Measurements from ENCODE around the gene SMOC2. TPM values are rescaled to one million over a fixed set of nuclear protein-coding genes. Genes with fewer than 3 reads are reported as not detected.

Gene SMOC2
- total RNA-seq, 1 donor from 2014 or later = 33.5 TPM

DNA sequence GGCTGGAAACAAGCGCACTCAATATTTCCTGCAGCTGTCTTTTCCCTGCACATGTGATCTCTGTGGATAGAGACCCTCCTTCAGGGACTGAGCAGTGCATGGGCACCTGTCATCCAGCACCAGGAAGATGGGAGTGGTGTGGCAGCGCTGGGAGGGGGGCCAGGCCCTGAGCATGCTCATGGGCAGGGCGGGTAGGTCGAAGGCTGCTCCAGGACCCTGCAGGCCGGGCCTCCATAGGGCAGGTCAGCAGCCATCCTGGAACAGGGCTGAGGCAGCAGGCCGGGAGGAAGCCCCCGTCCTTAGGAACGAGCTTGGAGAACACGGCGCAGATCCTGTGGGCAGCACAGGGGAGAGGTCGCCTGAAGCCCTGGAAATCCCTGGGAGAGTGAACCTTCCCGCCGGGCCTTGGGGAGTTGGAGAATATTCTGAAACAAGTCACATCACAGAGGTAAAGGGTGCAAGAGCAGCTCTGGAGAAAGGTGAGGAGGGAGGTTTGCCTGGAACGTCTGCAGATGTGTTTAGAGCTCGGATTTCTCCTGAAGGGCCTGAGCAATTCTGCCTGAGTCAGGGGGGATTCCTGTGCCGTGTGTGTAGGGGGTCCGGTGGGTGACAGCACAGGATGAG, 133.2 kb downstream of the SMOC2 start:
- no peak for DNase-seq

GRCh38 chr6:168574699-168575195, 133.8 kb downstream of the SMOC2 start:
- peak; percentile 70 for DNase-seq

DNA sequence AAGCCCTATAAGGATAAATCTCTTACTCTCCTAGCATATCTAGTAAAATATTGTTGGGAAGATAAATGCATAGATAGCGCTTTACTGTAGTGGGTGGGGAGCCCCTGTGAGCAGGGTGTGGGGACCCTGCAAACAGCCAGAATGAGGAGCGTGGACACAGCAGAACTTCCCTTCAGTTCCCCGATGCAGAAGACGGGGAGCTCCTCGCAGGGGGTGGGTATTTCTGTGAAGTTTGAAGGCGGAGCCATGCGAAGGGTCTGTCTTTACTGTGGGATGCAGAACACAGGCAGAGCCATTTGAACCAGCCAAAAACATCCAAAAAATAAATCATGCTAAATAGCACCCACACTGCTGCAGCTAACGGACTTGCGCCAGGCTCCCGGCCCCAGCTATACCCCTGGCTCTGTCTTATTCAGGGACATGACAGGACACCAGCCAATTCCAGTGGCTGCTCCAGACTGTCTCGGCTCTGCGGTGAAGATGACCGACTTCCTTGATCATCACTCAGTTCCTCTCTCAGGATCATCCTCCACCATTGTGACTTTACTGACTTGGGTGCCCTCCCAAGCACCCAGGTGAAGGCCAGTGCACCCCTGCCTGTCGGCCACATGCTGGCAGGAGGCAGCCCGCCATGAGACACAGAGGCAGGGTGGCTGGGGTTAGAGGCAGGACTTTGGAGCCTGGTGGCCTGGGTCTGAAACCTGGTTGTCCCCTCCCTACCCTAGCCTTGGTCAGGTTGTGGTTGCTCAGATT, 134.5 kb downstream of the SMOC2 start:
- DNase-seq = no peak

DNA sequence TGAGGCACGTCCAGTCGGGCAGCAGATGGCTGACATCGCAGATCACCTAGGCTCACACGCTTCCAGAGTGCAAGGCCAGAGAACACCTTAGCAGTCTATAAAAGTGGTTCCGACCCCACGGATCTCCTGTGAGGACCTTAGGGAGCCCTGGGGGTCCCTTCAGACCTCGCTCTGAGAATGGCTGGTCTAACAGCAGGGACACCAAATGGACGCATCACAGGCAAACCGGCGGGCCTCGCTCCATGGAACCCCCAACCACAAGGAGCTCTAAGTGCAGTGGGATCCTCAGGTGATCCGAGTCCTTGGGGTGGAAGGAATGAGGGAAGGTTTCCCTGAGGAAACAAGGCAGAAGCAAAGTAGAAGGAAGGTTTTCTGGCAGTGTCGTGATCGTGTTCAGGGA, 135.4 kb downstream of the SMOC2 start:
- no peak for DNase-seq

DNA sequence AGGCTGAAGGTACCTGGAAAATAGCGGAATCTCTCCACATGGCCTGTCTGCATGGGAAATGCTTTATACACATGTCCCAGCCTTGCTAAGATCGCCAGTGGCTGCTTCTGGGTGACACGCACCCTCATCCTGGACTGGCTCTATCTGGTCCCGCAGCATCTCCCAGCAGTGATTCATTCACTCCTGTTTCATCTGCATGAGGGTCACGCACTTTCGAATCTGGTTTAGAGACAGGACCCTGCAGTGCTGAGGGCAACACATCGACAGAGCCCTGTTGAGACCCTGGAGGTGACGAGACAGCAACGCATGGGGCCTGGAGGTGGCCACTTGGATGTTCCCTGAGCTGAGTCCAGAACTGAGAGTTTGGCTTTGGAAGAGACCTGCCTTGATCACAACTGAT, 136.5 kb downstream of the SMOC2 start:
- no peak for DNase-seq

DNA sequence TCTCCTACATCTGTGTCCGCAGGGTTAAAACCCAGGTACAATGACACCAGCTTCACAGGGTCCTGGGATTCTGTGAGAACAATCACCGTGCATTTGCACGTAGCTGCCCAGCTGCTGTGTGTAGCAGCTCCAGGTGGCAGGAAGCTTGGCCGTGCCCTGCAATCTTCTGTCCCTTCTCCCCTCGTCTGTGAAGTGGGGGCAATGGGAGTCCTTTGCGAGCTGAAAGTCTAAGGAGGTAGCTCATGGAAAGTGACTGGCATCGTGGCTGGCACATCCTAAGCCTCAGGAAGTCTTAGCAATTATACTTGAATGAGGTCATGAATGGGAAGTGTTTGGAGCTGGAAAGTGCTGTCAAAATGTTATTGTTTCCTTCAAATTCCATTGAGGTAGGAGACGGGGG, 137.1 kb downstream of the SMOC2 start:
- no peak for DNase-seq

- no peak for DNase-seq
Measured at GRCh38 chr6:168581236-168581635, 140.3 kb downstream of the SMOC2 start.

GRCh38 chr6:168581706-168582105, 140.7 kb downstream of the SMOC2 start:
- DNase-seq = no peak

GRCh38 chr6:168582571-168582981, 141.6 kb downstream of the SMOC2 start:
- DNase-seq = peak; percentile 76

DNA sequence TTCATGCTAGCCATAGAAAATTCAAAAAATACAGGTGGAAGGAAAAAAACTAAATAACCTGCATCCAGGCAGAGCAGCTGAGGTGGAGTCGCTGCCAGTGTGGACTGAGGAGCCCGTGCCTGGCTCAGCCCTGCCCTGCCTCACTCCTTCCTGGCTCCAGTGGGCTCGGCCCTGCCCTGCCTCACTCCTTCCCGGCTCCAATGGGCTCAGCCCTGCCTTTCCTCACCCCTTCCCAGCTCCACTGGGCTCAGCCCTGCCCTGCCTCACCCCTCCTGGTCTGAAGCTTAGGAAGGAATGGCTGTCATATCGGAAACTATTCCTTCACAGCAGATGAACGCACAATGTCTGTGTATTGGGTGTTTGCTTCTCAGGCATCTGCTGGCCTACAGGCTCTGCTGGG, 142.1 kb downstream of the SMOC2 start:
- no peak for DNase-seq

DNA sequence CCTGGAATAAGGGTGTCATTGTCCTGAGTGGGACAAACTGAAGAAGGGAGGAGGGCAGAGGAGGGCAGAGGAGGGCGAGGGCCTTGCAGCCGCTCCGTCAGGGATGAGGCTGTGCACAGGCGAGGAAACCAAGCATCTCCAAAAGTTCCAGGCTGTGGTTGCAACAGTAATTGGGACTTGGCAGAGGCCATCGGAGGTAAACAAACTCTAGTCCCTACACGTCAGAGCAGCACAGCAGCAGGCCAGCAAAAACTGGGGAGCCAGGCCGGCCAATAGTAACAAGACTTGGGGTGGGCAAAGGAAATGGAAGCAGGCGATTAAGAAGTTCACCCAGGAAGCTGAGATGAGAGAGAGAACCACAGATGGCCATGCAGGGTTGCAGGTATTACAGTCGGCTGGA, 142.8 kb downstream of the SMOC2 start:
- DNase-seq = no peak

GRCh38 chr6:168584249-168584648, 143.3 kb downstream of the SMOC2 start:
- DNase-seq = no peak

GRCh38 chr6:168584671-168585070, 143.7 kb downstream of the SMOC2 start:
- no peak for DNase-seq

DNA sequence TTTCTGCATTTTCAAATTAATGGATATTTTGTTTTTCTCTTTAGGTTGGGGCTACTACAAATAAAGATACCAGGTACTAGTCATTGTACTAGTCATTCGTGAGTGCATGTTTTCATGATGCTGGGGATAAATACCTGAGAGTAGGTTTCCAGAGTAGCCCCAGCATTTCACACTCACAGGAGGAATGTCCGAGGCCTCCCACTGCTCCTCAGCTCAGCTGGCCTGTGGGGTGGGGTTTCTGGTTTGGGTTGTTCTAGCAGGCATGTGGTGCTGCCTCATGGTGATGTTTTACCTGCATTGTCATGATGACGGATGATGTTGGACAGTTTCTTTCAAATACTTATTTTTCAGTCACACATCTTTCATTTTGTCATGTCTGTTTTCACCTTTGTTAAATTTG, 144.5 kb downstream of the SMOC2 start:
- DNase-seq = no peak

DNA sequence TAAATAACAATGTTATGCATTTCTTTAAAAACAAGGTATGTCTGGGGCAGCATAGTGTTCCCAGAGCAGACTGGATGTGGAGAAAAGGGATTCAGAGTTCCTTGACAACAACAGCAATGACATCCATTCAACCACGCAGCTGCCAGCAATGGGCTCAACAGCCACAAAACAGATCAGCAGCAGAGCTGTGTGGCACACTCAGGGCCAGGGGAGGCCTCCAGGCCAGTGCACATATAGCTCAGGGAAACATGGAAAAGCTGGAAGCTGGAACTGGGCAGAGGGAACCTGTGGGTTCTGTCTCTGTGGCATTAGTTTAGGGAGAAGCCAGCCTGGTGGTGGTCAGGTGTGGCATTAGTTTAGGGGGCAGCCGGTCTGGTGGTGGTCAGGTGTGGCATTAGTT, 148.3 kb downstream of the SMOC2 start:
- DNase-seq = no peak

GRCh38 chr6:168590406-168590805, 149.4 kb downstream of the SMOC2 start:
- DNase-seq = peak; percentile 75

DNA sequence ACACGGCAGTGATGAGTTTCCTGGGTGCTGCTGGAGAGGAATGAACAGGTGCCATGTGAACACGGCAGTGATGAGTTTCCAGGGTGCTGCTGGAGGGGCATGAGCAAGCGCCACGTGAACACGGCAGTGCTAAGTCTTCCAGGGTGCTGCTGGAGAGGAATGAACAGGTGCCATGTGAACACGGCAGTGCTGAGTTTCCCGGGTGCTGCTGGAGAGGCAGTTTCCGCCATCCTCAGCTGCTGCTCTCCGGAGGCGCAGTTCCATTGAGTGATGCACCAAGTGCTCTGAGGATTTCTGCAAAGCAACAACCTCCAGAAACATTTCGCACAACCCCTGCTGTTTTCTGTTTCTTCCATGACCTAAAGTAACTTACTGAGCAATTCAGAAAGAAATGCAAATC, 155.4 kb downstream of the SMOC2 start:
- no peak for DNase-seq

GRCh38 chr6:168597471-168597875, 156.5 kb downstream of the SMOC2 start:
- DNase-seq = no peak

GRCh38 chr6:168598251-168599117, 157.5 kb downstream of the SMOC2 start:
- no peak for DNase-seq

DNA sequence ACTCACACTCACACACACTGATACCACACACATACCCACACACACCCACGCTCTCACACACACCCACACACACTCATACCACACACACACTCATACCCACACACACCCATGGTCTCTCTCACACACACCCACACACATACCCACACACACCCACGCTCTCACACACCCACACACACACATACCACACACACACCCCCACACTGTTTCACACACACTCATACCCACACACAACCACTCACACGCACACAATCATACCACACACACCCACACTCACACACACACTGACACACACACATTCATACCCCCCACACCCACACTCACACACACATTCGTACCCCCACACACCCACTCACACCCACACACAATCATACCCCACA, 158.1 kb downstream of the SMOC2 start:
- DNase-seq = no peak

DNA sequence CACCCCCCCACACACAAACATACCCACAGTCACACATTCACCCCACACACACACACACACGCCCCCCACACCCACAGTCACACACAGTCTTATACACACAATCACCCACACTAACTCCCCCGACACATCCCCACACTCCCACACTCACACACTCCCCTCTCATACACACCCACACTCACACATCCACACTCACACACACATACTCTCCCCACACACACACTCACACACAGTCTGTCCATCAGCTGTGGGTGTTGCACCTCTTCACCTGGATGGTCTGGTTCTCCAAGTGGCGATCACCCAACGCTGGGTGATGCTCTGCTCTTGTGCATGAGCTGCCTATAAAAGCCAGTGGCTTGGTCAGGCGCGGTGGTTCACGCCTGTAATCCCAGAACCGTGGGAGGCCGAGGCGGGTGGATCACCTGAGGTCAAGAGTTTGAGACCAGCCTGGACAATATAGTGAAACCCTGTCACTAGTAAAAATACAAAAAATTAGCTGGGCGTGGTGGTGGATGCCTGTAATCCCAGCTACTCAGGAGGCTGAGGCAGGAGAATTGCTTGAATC, 158.9 kb downstream of the SMOC2 start:
- DNase-seq = no peak

- DNase-seq = no peak
Measured at GRCh38 chr6:168600381-168600780, 159.4 kb downstream of the SMOC2 start.

DNA sequence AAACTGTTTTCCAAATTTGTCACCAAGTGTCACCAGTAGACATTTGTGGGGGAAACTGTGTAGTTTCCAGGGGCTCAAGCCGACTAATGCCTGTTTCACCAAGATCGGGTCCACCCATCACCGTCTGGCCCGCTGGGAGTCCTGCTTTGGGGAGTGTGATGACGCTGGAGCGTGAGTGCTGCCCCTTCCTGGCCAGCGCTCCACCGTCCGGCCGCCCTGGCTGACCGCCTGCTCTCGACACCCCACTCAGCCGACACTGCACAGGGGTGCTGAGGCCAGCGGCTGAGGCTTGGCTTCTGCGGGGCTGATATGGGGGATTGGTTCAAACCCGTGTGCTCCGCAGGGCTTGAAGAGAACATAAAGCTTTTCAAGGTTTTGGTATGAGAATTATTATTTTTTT, 160.1 kb downstream of the SMOC2 start:
- DNase-seq = no peak

Data from tongue (tissue), 2 donors.